Astrocyte of the spinal cord (primary cell): ENCODE measurements around the gene NTF3.
A peak's percentile ranks its signal among the peaks of the same experiment; 100 is the strongest.

Experiments
- DNase-seq: peaks from one replicate; pipeline ENCODE4 v3.0.0; 2011; ENCODE audit warnings: low read depth, low spot score
- H3K4me3 ChIP-seq: 2 replicates; pipeline ENCODE4 v1.5.1; 2011; ENCODE audit warnings: low read depth, mild to moderate bottlenecking, low read length, moderate library complexity
- CTCF ChIP-seq: IDR thresholded peaks from 2 replicates; pipeline ENCODE4 v1.5.1; 2012; ENCODE audit warnings: low read depth, mild to moderate bottlenecking, low read length, inconsistent platforms
- in situ Hi-C: cut with HindIII; loops from 2 replicates; pipeline ENCODE4 v1.10.0; 2017; ENCODE audit warnings: low sequenced_read_pairs

Gene NTF3

GRCh38 chr12:5510251-5510805, 78.4 kb downstream of the NTF3 start:
- in situ Hi-C loops: no loop called here
- no peak for TF ChIP-seq CTCF
- no peak for DNase-seq
- H3K4me3 ChIP-seq: no peak overlapping the region

- H3K4me3 ChIP-seq: no peak overlapping the region
- no peak for DNase-seq
- in situ Hi-C loops: no loop called here
- TF ChIP-seq CTCF: no peak
These were observed 79.3 kb downstream of the NTF3 start for GRCh38 chr12:5511256-5511643.

GRCh38 chr12:5511644-5512600, 80.0 kb downstream of the NTF3 start:
- TF ChIP-seq CTCF: peak; percentile 57
- H3K4me3 ChIP-seq: no peak overlapping the region
- in situ Hi-C loops: no loop called here
- peak; percentile 13 for DNase-seq

GRCh38 chr12:5512601-5512970, 80.7 kb downstream of the NTF3 start:
- no peak for DNase-seq
- no peak for TF ChIP-seq CTCF
- no peak overlapping the region for H3K4me3 ChIP-seq
- in situ Hi-C loops: no loop called here

GRCh38 chr12:5513406-5513805, 81.5 kb downstream of the NTF3 start:
- in situ Hi-C loops: no loop called here
- no peak overlapping the region for H3K4me3 ChIP-seq
- DNase-seq: no peak
- no peak for TF ChIP-seq CTCF

- no peak overlapping the region for H3K4me3 ChIP-seq
- DNase-seq: no peak
- in situ Hi-C loops: no loop called here
- no peak for TF ChIP-seq CTCF
These were observed 82.1 kb downstream of the NTF3 start for GRCh38 chr12:5514016-5514415.
